Mesendoderm (in vitro differentiated cells): ENCODE results near the gene IGSF9B.

Experiments
- DNase-seq: peaks from one replicate; pipeline ENCODE4 v3.0.0; 2013
- H2AK5ac ChIP-seq: 2 replicates; pipeline ENCODE4 v1.6.1; 2013; ENCODE audit warnings: low read length, inconsistent platforms
- H2BK120ac ChIP-seq: 2 replicates; pipeline ENCODE4 v1.6.1; 2013; ENCODE audit warnings: low read depth, mild to moderate bottlenecking, low read length, moderate library complexity, mixed read lengths
- H2BK15ac ChIP-seq: replicated peaks from 2 replicates; pipeline ENCODE4 v1.6.1; 2013; ENCODE audit warnings: low read depth, mild to moderate bottlenecking, moderate library complexity
- H2BK5ac ChIP-seq: 2 replicates; pipeline ENCODE4 v1.6.1; 2013; ENCODE audit warnings: low read length, inconsistent platforms
- H3K18ac ChIP-seq: 2 replicates; pipeline ENCODE4 v1.6.1; 2013; ENCODE audit warnings: mild to moderate bottlenecking, low read length, mixed read lengths
- H3K23ac ChIP-seq: one replicate; pipeline ENCODE4 v1.6.1; 2013; ENCODE audit warnings: low read length
- H3K27ac ChIP-seq: 2 replicates; pipeline ENCODE4 v1.5.1; 2013; ENCODE audit warnings: low read depth, mild to moderate bottlenecking, inconsistent platforms, low read length, moderate library complexity
- H3K27me3 ChIP-seq: 2 replicates; pipeline ENCODE4 v1.6.1; 2013; ENCODE audit warnings: low read length, control low read depth, mild to moderate bottlenecking, inconsistent platforms; ENCODE audit not compliant: insufficient read depth, poor library complexity
- H3K36me3 ChIP-seq: 2 replicates; pipeline ENCODE4 v1.6.1; 2013; ENCODE audit warnings: low read length, inconsistent platforms; ENCODE audit not compliant: control insufficient read depth, insufficient read depth
- H3K4ac ChIP-seq: one replicate; pipeline ENCODE4 v1.6.1; 2013; ENCODE audit warnings: low read depth, mild to moderate bottlenecking, low read length, moderate library complexity
- H3K4me1 ChIP-seq: 2 replicates; pipeline ENCODE4 v1.6.1; 2013; ENCODE audit warnings: low read depth, low read length, inconsistent platforms; ENCODE audit not compliant: control insufficient read depth
- H3K4me2 ChIP-seq: 2 replicates; pipeline ENCODE4 v1.6.1; 2013; ENCODE audit warnings: low read length
- H3K4me3 ChIP-seq: 2 replicates; pipeline ENCODE4 v1.5.1; 2013; ENCODE audit warnings: mild to moderate bottlenecking, low read length
- H3K56ac ChIP-seq: one replicate; pipeline ENCODE4 v1.6.1; 2013; ENCODE audit warnings: low read length
- H3K79me1 ChIP-seq: 2 replicates; pipeline ENCODE4 v1.6.1; 2013; ENCODE audit warnings: low read length, inconsistent platforms
- H3K79me2 ChIP-seq: 2 replicates; pipeline ENCODE4 v1.6.1; 2013; ENCODE audit warnings: mild to moderate bottlenecking, low read length; ENCODE audit not compliant: control insufficient read depth, insufficient read depth
- H3K9ac ChIP-seq: 2 replicates; pipeline ENCODE4 v1.6.1; 2013; ENCODE audit warnings: low read length, inconsistent platforms
- H4K5ac ChIP-seq: one replicate; pipeline ENCODE4 v1.6.1; 2013; ENCODE audit warnings: low read length
- H4K8ac ChIP-seq: one replicate; pipeline ENCODE4 v1.6.1; 2013; ENCODE audit warnings: low read depth, mild to moderate bottlenecking, control low read depth, low read length, moderate library complexity
- WGBS: extraction: QIAGEN DNeasy Blood & Tissue Kit; methylation state at CpG from one replicate; pipeline ENCODE4 v1.1.7; 2013; ENCODE audit warnings: low lambda C conversion rate, missing lambda C conversion rate; ENCODE audit not compliant: insufficient coverage; ENCODE audit errors: extremely low coverage; 5-methylcytosine and 5-hydroxymethylcytosine counted together

IGSF9B gene

GRCh38 chr11:133974836-133975487 is 18.2 kb upstream of the IGSF9B start:
- WGBS, result no CpG with 5 or more reads among the region's 14 CpGs
- no peak for DNase-seq
- H3K27me3 ChIP-seq, result no peaks in the 10 kb centered on the region

GRCh38 chr11:133971881-133972280 is 15.1 kb upstream of the IGSF9B start:
- H3K36me3 ChIP-seq, result no peaks in the 10 kb centered on the region
- no peak overlapping the region for H2BK120ac ChIP-seq
- no peak overlapping the region for H4K8ac ChIP-seq
- no peak for DNase-seq
- no peak overlapping the region for H3K18ac ChIP-seq
- no peaks in the 10 kb centered on the region for H3K79me2 ChIP-seq
- no peak overlapping the region for H3K27ac ChIP-seq
- H2BK5ac ChIP-seq, result no peak overlapping the region
- no peak overlapping the region for H3K4me2 ChIP-seq
- H2BK15ac ChIP-seq, result no peak overlapping the region
- no peaks in the 10 kb centered on the region for H3K27me3 ChIP-seq
- no peak overlapping the region for H3K23ac ChIP-seq
- no peaks in the 10 kb centered on the region for H3K79me1 ChIP-seq
- no peak overlapping the region for H2AK5ac ChIP-seq
- H3K9ac ChIP-seq, result no peak overlapping the region
- no CpG with 5 or more reads among the region's 11 CpGs for WGBS
- H3K4me3 ChIP-seq, result no peak overlapping the region
- H3K4ac ChIP-seq, result no peak overlapping the region
- H4K5ac ChIP-seq, result no peak overlapping the region
- H3K56ac ChIP-seq, result no peak overlapping the region
- no peaks in the 10 kb centered on the region for H3K4me1 ChIP-seq

More at GRCh38 chr11:133974836-133975487, 18.2 kb upstream of the IGSF9B start:
- Histone ChIP-seq H3K27ac (no peak overlapping the region), H3K4me3 (no peak overlapping the region), H3K23ac (no peak overlapping the region), H2BK15ac (no peak overlapping the region), H3K4me2 (no peak overlapping the region), H3K79me1 (no peaks in the 10 kb centered on the region), H3K9ac (no peak overlapping the region), H3K4me1 (no peaks in the 10 kb centered on the region), H3K36me3 (no peaks in the 10 kb centered on the region), H4K8ac (no peak overlapping the region), H4K5ac (no peak overlapping the region), H2AK5ac (no peak overlapping the region), H3K79me2 (no peaks in the 10 kb centered on the region), H3K4ac (no peak overlapping the region), H3K56ac (no peak overlapping the region), H2BK120ac (no peak overlapping the region), H3K18ac (no peak overlapping the region), H2BK5ac (no peak overlapping the region)

GRCh38 chr11:133969112-133969511 is 12.3 kb upstream of the IGSF9B start:
- WGBS, result no CpG with 5 or more reads among the region's 11 CpGs
- Histone ChIP-seq H3K18ac (no peak overlapping the region), H4K5ac (no peak overlapping the region), H3K9ac (no peak overlapping the region), H3K27ac (no peak overlapping the region), H3K4me2 (no peak overlapping the region), H3K79me2 (no peaks in the 10 kb centered on the region), H3K4me3 (no peak overlapping the region), H2BK5ac (no peak overlapping the region), H3K4me1 (no peaks in the 10 kb centered on the region), H3K23ac (no peak overlapping the region), H2AK5ac (no peak overlapping the region), H3K4ac (no peak overlapping the region), H3K36me3 (no peaks in the 10 kb centered on the region), H3K56ac (no peak overlapping the region), H3K79me1 (no peaks in the 10 kb centered on the region), H2BK120ac (no peak overlapping the region), H2BK15ac (no peak overlapping the region), H3K27me3 (no peaks in the 10 kb centered on the region), H4K8ac (no peak overlapping the region)
- DNase-seq, result no peak

- Histone ChIP-seq H3K4me1 (no peaks in the 10 kb centered on the region), H3K23ac (no peak overlapping the region), H3K79me1 (no peaks in the 10 kb centered on the region), H3K9ac (no peak overlapping the region), H3K27me3 (no peaks in the 10 kb centered on the region), H3K56ac (no peak overlapping the region), H2BK15ac (no peak overlapping the region), H3K79me2 (no peaks in the 10 kb centered on the region), H2BK120ac (no peak overlapping the region), H2BK5ac (no peak overlapping the region), H2AK5ac (no peak overlapping the region), H3K4me3 (no peak overlapping the region), H3K27ac (no peak overlapping the region), H4K8ac (no peak overlapping the region), H3K4ac (no peak overlapping the region), H3K4me2 (no peak overlapping the region), H3K18ac (no peak overlapping the region), H4K5ac (no peak overlapping the region), H3K36me3 (no peaks in the 10 kb centered on the region)
- DNase-seq, result peak; percentile 34
- no CpG with 5 or more reads among the region's 6 CpGs for WGBS
Measured at GRCh38 chr11:133968300-133968699, 11.5 kb upstream of the IGSF9B start.

DNA sequence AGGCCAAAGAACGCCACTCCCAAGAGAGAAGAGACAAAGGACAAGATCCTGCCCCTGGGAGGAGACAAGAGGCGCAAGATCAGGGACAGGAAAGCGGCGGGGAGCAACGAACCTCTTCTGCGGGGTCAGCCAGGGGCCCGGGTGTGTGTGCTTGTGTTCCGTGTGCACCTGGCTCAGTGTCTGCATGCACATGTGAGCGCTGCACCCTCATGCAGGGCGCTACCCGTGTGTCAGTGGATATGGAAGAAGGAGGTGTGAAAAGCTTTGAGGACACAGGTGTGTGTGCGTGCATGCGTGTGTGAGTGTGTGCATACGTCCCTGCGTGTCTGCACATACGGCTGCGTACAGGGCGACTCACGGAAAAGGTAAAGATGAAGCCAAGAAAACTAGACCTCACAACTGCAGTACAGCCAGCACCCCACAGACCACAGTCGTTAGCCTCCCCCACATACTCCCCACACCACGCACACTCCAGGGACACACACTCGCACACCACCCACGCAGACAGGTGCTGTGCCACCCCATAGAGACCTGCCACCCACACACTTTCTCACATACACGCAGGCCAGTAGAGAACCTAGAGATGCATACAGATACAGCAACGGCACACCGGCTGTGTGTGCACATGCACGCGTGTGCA is 11.0 kb upstream of the IGSF9B start:
- Histone ChIP-seq H3K79me2 (no peaks in the 10 kb centered on the region), H3K56ac (no peak overlapping the region), H3K18ac (no peak overlapping the region), H3K4me2 (no peak overlapping the region), H2AK5ac (no peak overlapping the region), H3K36me3 (no peaks in the 10 kb centered on the region), H3K4me3 (no peak overlapping the region), H3K79me1 (no peaks in the 10 kb centered on the region), H3K27ac (no peak overlapping the region), H4K5ac (no peak overlapping the region), H2BK120ac (no peak overlapping the region), H4K8ac (no peak overlapping the region), H3K27me3 (no peaks in the 10 kb centered on the region), H2BK5ac (no peak overlapping the region), H3K4ac (no peak overlapping the region), H2BK15ac (no peak overlapping the region), H3K4me1 (no peaks in the 10 kb centered on the region), H3K23ac (no peak overlapping the region), H3K9ac (no peak overlapping the region)
- no peak for DNase-seq
- no CpG with 5 or more reads among the region's 28 CpGs for WGBS
